ENCODE measurements around the gene POLR3E. TPM values are rescaled to one million over a fixed set of nuclear protein-coding genes. Genes with fewer than 3 reads are reported as not detected.

Gene POLR3E
- total RNA-seq, 1 experiment from 2014 or later: 65.0 TPM

DNA sequence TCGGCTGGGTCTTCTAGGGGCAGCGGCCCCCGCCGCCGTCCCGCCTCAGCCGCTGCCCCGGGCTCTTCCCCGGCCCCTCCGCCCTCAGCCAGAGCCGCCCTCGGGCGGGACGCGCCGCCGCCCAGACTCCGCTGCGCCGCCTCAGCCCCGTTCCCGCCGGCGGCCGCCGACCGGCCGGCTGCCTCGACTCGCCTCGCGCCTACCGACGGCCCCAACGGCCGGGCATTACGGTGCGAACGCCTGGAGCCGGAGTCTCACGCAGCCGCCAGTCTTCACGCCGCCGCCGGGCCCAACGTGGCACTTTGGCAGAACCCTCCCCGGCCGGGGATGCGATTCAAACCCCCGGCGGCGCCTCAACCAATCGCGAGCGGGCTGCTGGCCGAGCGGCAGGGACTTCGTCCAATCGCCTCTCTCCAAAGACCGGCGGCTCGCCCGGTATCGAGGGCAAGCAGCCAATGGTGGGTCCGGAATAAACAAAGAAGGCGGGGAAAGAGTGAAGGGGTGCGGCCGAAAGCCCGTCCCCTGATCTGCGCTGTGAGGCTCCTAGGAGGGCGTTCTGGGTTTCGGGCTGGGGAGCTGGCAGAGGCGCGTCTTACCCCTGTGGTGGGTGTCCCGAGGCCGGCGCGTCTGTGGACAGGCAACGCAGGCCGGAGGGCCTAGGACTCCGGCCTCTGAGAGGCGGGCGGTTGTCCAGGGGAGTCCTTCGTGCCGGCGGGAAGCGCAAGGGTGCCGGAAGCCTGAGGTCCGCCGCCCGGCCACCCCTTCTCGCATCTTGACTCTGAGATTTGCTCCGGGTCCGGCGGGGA, 77.3 kb downstream of the POLR3E start, which contains the start of gene CDR2 (continued):
- TF ChIP-seq, protein P1, sequence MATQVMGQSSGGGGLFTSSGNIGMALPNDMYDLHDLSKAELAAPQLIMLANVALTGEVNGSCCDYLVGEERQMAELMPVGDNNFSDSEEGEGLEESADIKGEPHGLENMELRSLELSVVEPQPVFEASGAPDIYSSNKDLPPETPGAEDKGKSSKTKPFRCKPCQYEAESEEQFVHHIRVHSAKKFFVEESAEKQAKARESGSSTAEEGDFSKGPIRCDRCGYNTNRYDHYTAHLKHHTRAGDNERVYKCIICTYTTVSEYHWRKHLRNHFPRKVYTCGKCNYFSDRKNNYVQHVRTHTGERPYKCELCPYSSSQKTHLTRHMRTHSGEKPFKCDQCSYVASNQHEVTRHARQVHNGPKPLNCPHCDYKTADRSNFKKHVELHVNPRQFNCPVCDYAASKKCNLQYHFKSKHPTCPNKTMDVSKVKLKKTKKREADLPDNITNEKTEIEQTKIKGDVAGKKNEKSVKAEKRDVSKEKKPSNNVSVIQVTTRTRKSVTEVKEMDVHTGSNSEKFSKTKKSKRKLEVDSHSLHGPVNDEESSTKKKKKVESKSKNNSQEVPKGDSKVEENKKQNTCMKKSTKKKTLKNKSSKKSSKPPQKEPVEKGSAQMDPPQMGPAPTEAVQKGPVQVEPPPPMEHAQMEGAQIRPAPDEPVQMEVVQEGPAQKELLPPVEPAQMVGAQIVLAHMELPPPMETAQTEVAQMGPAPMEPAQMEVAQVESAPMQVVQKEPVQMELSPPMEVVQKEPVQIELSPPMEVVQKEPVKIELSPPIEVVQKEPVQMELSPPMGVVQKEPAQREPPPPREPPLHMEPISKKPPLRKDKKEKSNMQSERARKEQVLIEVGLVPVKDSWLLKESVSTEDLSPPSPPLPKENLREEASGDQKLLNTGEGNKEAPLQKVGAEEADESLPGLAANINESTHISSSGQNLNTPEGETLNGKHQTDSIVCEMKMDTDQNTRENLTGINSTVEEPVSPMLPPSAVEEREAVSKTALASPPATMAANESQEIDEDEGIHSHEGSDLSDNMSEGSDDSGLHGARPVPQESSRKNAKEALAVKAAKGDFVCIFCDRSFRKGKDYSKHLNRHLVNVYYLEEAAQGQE (IDR thresholded peaks at IDR 0.05; ENCODE audit: low read depth): no peak

DNA sequence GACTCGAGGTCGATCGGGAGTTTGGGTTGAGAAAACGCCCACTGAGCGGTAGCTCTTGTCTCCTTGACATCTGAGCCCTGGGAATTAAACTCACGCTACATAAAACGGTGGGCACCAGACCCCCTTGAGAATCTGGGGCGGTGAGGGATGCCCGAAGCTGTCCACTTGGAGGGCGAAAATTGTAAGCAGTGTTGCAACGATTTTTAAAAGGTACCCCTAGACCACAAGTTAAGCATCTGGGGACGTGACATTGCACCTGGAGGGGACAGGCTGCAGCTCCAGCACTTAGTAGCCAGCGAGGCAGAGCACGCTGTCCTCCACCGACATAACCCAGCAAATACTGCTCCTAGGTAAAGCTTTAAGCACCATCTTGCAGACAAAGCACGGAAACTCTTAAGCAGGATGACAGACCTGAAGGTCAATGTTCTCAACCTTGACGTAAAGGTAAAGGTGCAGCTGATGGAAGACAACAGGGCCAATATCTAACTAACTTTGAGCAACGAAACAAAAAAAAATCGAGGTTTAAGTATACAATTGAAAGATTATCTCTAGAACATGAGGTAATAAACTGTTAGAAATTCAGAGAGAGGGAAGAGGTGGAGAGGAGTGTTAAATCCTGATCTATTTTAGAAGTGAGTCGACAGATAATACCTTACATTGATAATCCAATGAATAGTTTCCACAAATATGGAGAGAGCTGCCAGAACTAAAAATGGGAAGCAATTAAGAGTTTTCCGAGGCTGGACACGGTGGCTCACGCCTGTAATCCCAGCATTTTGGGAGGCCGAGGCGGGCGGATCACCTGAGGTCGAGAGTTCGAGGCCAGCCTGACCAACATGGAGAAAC, 78.1 kb downstream of the POLR3E start:
- Histone ChIP-seq H3K4me3 (replicated peaks in 1 of 2; ENCODE audit: low read depth in 1 of 2, low read length in 2 of 2) (peak overlapping the region; percentile 57 to 75), H3K4me1 (ENCODE audit: control insufficient read depth in 1 of 2, insufficient read depth in 2 of 2, low read length in 2 of 2) (peaks cover 28 to 37% of the 10 kb centered on the region in 2 experiments), H3K9me3 (ENCODE audit: control insufficient read depth in 1 of 2, insufficient read depth in 1 of 2, low read depth in 1 of 2, low read length in 2 of 2) (no peaks in the 10 kb centered on the region), H4K20me1 (ENCODE audit: insufficient read depth) (peaks cover 4% of the 10 kb centered on the region; the same call in 1 of the 2 replicates), H3K27ac (ENCODE audit: low read depth, low read length) (peak overlapping the region; percentile 17; the same call in 1 of the 2 replicates), H2AFZ (ENCODE audit: low read depth, low read length, poor library complexity, severe bottlenecking) (peak overlapping the region; percentile 55), H3K27me3 (ENCODE audit: insufficient read depth, low read length) (no peaks in the 10 kb centered on the region), H3K79me2 (ENCODE audit: insufficient read depth, low read length) (peaks cover 39% of the 10 kb centered on the region), H3K9me2 (ENCODE audit: insufficient read depth) (no peaks in the 10 kb centered on the region), H3K9ac (ENCODE audit: low read length) (peak overlapping the region; percentile 85), H3K4me2 (ENCODE audit: low read length) (peak overlapping the region; percentile 95), H3K36me3 (ENCODE audit: control insufficient read depth in 1 of 2, insufficient read depth in 2 of 2, low read length in 2 of 2) (no peaks in the 10 kb centered on the region)
- no TSS peak for BruUV-seq (replicated peaks)
- RAD21 ChIA-PET (ENCODE audit: low non-redundant PET in 1 of 2, low total read pairs in 2 of 2, uncharacterized antibody in 2 of 2, unreplicated experiment in 2 of 2): interaction anchor here in 1 of 2 experiments (1.1 kb wide), 1 partner anchor 54 kb away, joined by 3 read pairs; no protein-coding TSS in a partner anchor
- no peak for DNase-seq (ENCODE audit: low read depth, low spot score)
- no peak for ATAC-seq
- no peak for TF ChIP-seq POLR2A (IDR thresholded peaks at IDR 0.05; ENCODE audit: borderline replicate concordance, extremely low read depth, insufficient read depth, insufficient read length)
- POLR2A ChIA-PET: no interaction called here
- intact Hi-C loops (cut with micrococcal nuclease): no loop called here
- CTCF ChIA-PET: no interaction called here
